ENCODE measurements around the gene MYOT. TPM values are rescaled to one million over a fixed set of nuclear protein-coding genes. Genes with fewer than 3 reads are reported as not detected.

Gene MYOT
- total RNA-seq, 1 donor: not detected

- H3K4me3 ChIP-seq (ENCODE audit: low read depth, low read length): no peak overlapping the region
- DNase-seq (ENCODE audit: low read depth): no peak
- TF ChIP-seq CTCF (IDR thresholded peaks at IDR 0.05; ENCODE audit: insufficient read depth, low read length): no peak
Observed at GRCh38 chr5:137880313-137880712, 12.7 kb downstream of the MYOT start.

DNA sequence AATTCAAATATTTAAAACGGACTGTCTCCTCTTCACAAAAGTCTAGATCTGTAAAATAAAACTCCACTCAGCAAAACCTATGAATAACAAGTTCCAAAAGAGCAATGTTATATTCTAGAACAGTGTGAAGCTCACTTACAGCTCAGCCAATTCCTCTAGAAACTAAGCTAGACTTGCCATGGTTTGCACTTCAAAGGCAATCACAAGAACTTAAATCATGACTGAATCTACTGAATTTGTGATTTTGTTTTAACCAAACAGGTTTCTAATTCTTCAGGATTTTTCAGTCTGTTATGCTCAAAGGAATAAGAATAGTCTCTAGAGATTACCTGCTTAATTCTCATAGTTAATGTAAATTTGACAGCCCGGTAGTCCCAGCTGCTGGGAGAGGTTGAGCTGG, 20.2 kb downstream of the MYOT start:
- H3K4me3 ChIP-seq (ENCODE audit: low read depth, low read length): no peak overlapping the region
- no peak for TF ChIP-seq CTCF (IDR thresholded peaks at IDR 0.05; ENCODE audit: insufficient read depth, low read length)
- peak; percentile 3 for DNase-seq (ENCODE audit: low read depth)

- peak; percentile 10 for DNase-seq (ENCODE audit: low read depth)
- TF ChIP-seq CTCF (IDR thresholded peaks at IDR 0.05; ENCODE audit: insufficient read depth, low read length): no peak
- no peak overlapping the region for H3K4me3 ChIP-seq (ENCODE audit: low read depth, low read length)
Observed at GRCh38 chr5:137888466-137888862, 20.8 kb downstream of the MYOT start.

DNA sequence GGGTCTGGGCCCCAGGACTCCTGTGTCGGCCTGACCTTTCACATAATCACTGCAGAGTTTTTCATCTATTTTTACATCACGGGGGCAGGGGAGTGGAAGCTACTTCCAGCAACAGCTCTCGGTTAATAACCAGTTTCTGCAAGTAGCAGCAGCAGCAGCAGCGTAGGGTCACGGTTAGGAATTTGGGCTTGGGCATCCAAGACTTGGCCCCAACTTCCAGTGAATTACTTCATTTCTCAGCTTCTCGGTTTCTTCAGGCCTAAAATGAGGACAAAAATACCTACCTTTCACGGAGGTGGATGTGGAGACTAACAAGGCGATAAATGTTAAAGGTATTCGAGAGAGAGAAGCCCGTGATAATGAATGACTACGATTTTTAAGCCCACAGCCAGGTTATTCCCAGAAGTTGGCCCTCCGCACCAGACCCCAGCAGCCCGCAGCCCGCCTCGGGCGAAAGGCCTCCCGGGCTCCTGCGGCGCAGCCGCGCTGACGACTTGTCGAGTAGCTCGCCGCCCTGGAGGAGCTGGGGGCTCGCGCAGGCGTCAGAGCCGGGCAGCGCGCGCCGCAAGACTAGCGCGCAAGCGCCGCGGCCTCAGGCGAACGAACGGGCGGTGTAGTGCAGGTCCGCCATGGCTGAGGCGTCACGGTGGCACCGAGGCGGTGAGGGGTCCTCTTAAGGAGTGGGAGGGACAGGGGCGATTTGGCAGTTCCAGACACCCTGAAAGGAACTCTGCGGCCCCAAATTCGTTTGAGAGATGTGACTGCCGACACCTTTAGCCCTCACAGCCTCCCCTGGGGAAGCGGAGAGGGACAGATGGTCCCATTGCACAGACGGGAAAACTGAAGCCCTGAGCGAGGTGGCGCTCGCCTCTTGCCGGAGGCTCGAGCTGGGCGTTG, 21.5 kb downstream of the MYOT start, which contains the start of gene PKD2L2:
PKD2L2 (plus strand) TSS at position 595 of the 897 bp plus-strand sequence; CDS start at position 630, 35 bp downstream.
- H3K4me3 ChIP-seq (ENCODE audit: low read depth, low read length): peak within 1 kb of the TSS; percentile 65
- no peak for TF ChIP-seq CTCF (IDR thresholded peaks at IDR 0.05; ENCODE audit: insufficient read depth, low read length)
- peak; percentile 73 for DNase-seq (ENCODE audit: low read depth)

DNA sequence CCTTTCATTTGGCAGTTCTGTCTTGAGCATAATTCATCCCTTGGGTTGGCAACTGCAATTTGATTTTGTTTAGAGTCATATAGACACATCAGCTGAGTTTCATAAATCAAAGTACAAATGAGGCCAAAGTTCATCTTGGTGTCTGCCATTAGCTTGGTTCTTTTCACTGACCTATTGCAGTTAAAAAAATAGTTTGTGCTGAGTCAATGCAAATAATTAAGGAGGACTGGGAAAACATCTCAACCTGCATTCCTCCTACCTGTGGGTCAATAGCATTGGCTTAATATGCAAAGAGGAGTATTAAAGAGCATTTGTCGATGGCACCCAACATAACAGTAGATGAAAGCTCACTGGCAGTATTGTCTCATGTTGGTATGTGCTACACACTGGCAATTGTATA, 23.2 kb downstream of the MYOT start:
- DNase-seq (ENCODE audit: low read depth): no peak
- TF ChIP-seq CTCF (IDR thresholded peaks at IDR 0.05; ENCODE audit: insufficient read depth, low read length): no peak
- no peak overlapping the region for H3K4me3 ChIP-seq (ENCODE audit: low read depth, low read length)

- peak; percentile 11 for TF ChIP-seq CTCF (IDR thresholded peaks at IDR 0.05; ENCODE audit: insufficient read depth, low read length)
- no peak overlapping the region for H3K4me3 ChIP-seq (ENCODE audit: low read depth, low read length)
- DNase-seq (ENCODE audit: low read depth): no peak
Observed at GRCh38 chr5:137891849-137892248, 24.2 kb downstream of the MYOT start.
